Kidney (tissue), 14 donors: ENCODE data around the gene PI4K2A. TPM values are rescaled to one million over a fixed set of nuclear protein-coding genes. Genes with fewer than 3 reads are reported as not detected.
"Not testable (repeated sequence)": the region's sequence is repeated elsewhere in the genome, so short reads cannot be mapped to it uniquely, and the experiment has no call there.

ENCODE experiments used
- DNase-seq, 5 donors: peaks; one replicate each; pipeline ENCODE4 v3.0.0-alpha.2; 2013 to 2020
- FAIRE-seq: peaks from 2 replicates; lab custom pipeline; 2012; peaks lifted over from hg19 to GRCh38; lab: Jason Lieb, UNC
- H3K27ac ChIP-seq, 2 donors: one replicate each; pipeline ENCODE4 v1.7.0; 2013; ENCODE audit warnings: low read depth in 2 of 2, low read length in 2 of 2, inconsistent platforms in 1 of 2
- H3K27me3 ChIP-seq: one replicate; pipeline ENCODE4 v1.7.1; 2013; ENCODE audit warnings: low read length, inconsistent platforms; ENCODE audit not compliant: control insufficient read depth, insufficient read depth
- H3K36me3 ChIP-seq, 3 donors: one replicate each; pipeline versions ENCODE4 v1.7.0 to v1.7.1; 2013; ENCODE audit warnings: low read length in 3 of 3, control low read depth in 1 of 3, inconsistent platforms in 1 of 3; ENCODE audit not compliant: insufficient read depth in 3 of 3, control insufficient read depth in 2 of 3
- H3K4me1 ChIP-seq, 3 donors: one replicate each; pipeline versions ENCODE4 v1.7.0 to v1.7.1; 2013; ENCODE audit warnings: low read length in 3 of 3, inconsistent platforms in 1 of 3, low read depth in 1 of 3; ENCODE audit not compliant: control insufficient read depth in 2 of 3, insufficient read depth in 2 of 3
- H3K4me3 ChIP-seq, 3 donors: one replicate each; pipeline versions ENCODE4 v1.7.0 to v1.8.1; 2013; ENCODE audit warnings: low read length in 3 of 3, control low read depth in 1 of 3, inconsistent platforms in 1 of 3
- H3K9ac ChIP-seq, 3 donors: one replicate each; pipeline versions ENCODE4 v1.7.0 to v1.7.1; 2013; ENCODE audit warnings: low read length in 3 of 3, control low read depth in 1 of 3, inconsistent platforms in 1 of 3
- H3K9me3 ChIP-seq, 3 donors: one replicate each; pipeline versions ENCODE4 v1.7.0 to v1.7.1; 2013; ENCODE audit warnings: low read length in 3 of 3, control low read depth in 1 of 3, inconsistent platforms in 1 of 3; ENCODE audit not compliant: control insufficient read depth in 2 of 3, insufficient read depth in 1 of 3
- intact Hi-C: fragments of 100-400 bp; cut with DNase I; formaldehyde crosslinking; loops from one replicate; pipeline ENCODE4 v1.11.1; 2022
- polyA plus RNA-seq: library from polyadenylated mRNA; stranded (reverse); fragments of 350-450 nt; fragmentation: Illumina TruSeq; extraction: RNeasy Lipid Tissue Mini Kit (QIAGEN cat#74804); gene quantifications from one replicate; pipeline ENCODE4 v1.2.3, GENCODE V29; 2014; ENCODE audit warnings: low read depth, low replicate concordance; ENCODE audit not compliant: insufficient read depth
- total RNA-seq: library from RNA; stranded (reverse); fragmentation: NEBNext Ultra II Directional; extraction: Animal tissue kit (Norgen Biotek cat#: 25700); gene quantifications from one replicate; pipeline ENCODE4 v1.2.1, GENCODE V29; 2021
- TF ChIP-seq, protein P1 (sequence below): IDR thresholded peaks from 3 replicates; pipeline ENCODE4 v1.5.1; 2012; ENCODE audit warnings: mild to moderate bottlenecking, moderate library complexity, borderline replicate concordance; ENCODE audit not compliant: insufficient read depth; ENCODE audit errors: extremely low read depth
- donor health status: control.
- donor health status: control.
- donor health status: control.
- donor health status: control.
- donor health status: control.
- donor health status: DM: yes; HTN: yes; CAD: no.
- donor health status: Normal renal cell carcinoma (clear cell type).

PI4K2A gene
- total and polyA plus RNA-seq, 2 donors from 2014 or later = 14.2 to 17.3 TPM

DNA sequence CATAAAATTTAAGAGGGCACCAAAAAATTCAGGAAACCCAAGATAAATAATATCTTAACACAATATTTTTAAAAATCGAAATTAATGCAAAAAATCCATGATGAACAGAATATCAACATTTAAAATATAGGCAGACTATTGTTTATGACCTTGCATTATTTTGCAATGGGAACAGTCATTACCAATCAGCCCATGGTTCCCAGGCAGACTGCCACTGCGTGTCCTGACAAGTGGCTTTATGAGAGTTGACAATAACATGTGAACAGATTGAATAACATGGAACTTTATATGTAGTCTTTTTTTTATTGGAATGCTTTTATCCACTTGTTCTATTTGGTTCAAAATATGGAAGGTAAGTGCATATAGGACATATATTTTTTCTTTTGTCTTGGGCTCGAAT, 49.7 kb downstream of the PI4K2A start:
- H3K9ac ChIP-seq = no peak overlapping the region
- FAIRE-seq (no peak), DNase-seq (no peak)
- peaks cover 2 to 13% (median 11%) of the 10 kb centered on the region in 3 donors for H3K4me1 ChIP-seq
- H3K27ac ChIP-seq = no peak overlapping the region
- H3K36me3 ChIP-seq = no peaks in the 10 kb centered on the region
- no peaks in the 10 kb centered on the region for H3K27me3 ChIP-seq
- H3K4me3 ChIP-seq = no peak overlapping the region
- TF ChIP-seq, protein P1, sequence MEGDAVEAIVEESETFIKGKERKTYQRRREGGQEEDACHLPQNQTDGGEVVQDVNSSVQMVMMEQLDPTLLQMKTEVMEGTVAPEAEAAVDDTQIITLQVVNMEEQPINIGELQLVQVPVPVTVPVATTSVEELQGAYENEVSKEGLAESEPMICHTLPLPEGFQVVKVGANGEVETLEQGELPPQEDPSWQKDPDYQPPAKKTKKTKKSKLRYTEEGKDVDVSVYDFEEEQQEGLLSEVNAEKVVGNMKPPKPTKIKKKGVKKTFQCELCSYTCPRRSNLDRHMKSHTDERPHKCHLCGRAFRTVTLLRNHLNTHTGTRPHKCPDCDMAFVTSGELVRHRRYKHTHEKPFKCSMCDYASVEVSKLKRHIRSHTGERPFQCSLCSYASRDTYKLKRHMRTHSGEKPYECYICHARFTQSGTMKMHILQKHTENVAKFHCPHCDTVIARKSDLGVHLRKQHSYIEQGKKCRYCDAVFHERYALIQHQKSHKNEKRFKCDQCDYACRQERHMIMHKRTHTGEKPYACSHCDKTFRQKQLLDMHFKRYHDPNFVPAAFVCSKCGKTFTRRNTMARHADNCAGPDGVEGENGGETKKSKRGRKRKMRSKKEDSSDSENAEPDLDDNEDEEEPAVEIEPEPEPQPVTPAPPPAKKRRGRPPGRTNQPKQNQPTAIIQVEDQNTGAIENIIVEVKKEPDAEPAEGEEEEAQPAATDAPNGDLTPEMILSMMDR = no peak
- H3K9me3 ChIP-seq = peaks cover 0 to 3% (median 0%) of the 10 kb centered on the region in 3 donors
- intact Hi-C loops = no loop called here

DNA sequence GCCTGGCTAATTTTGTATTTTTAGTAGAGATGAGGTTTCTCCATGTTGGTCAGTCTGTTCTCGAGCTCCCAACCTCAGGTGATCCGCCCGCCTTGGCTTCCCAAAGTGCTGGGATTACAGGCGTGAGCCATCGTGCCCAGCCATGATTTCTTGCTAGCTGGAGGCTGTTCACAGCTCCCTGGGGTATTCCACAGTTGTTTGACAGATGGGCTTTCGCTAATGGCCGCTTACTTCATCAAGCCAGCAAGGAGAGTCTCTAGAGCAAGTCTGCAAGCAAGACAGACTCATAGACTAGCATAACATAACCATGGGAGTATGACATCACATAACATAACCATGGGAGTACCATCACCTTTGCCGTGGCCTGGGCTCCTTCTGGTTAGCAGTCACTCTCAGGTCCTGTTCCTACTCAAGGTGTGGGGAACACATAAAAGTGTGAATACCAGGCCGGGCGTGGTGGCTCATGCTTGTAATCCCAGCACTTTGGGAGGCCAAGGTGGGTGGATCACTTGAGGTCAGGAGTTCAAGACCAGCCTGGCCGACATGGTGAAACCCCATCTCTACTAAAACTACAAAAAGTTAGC, 57.7 kb downstream of the PI4K2A start:
- H3K27me3 ChIP-seq, H3K9me3 ChIP-seq, FAIRE-seq, intact Hi-C loops, H3K27ac ChIP-seq, H3K36me3 ChIP-seq, H3K9ac ChIP-seq, H3K4me1 ChIP-seq, H3K4me3 ChIP-seq: not testable (repeated sequence)
- DNase-seq = peak in 1 of 5 donors; percentile 34

DNA sequence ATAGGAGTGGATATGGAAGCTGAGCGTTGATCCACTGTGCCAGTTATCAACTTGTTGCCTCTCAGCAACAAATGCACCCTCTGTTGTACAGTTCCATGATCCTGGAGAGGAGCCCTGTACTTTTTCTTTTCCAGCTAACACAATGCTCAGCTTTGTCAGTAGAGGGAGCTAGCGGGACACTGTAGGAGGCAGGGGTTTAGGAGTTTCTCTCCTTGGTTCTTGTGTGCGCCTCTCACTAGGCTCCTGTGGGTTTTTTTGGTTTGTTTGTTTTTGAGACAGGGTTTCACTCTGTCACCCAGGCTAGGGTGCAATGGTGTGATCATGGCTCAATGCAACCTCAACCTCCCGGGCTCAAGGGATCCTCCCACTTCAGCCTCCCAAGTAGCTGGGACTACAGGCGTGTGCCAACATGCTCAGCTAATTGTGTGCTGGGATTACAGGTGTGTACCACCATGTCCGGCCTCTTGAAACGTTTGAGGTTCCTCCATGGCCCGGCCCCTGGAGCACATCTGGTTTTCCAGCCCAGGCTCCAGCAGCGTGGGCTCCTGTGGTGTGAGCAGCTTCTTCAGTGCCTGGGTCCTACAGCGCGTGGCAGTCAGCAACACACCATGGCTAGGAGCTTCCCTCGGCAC, 61.1 kb downstream of the PI4K2A start:
- intact Hi-C loops = no loop called here
- no peak overlapping the region for H3K9ac ChIP-seq
- no peak overlapping the region for H3K27ac ChIP-seq
- H3K4me3 ChIP-seq = no peak overlapping the region
- no peaks in the 10 kb centered on the region for H3K36me3 ChIP-seq
- no peaks in the 10 kb centered on the region for H3K27me3 ChIP-seq
- TF ChIP-seq, protein P1 = peak; percentile 87
- H3K4me1 ChIP-seq = no peaks in the 10 kb centered on the region
- DNase-seq (peak in 4 of 5 donors; percentile 48 to 87 (median 72)), FAIRE-seq (peak; percentile 41)
- H3K9me3 ChIP-seq = no peaks in the 10 kb centered on the region

DNA sequence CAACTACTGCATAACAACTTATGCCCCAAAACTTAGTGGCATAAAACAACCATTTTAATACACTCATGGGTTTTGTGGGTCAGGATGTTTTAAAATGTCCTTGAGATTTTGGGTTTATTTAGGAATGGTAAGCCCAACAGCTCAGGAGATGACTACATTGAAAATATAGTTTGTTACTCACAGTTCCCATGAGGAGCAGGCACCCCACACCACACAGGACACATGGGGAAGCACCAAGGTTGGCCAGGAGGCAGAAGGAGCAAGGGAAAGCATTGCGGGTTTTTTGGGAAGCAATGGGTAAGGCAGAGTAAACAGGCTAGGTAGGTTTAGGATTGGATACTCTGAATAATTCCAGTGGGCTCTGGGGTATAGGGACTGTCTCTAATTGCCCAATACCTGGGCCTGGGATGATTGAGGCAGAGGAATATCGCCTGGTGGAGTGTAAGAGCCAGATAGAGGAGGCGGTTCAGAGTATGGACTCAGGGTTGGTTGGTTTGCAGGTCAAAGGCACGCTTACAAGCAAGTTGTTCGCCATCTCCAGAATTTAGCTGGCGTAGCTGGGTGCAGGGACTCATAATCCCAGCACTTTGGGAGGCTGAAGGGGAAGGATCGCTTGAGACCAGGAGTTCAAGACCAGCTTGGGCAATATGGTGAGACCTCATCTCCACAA, 63.1 kb downstream of the PI4K2A start:
- no peaks in the 10 kb centered on the region for H3K9me3 ChIP-seq
- no peak overlapping the region for H3K27ac ChIP-seq
- TF ChIP-seq, protein P1 = no peak
- no peak overlapping the region for H3K9ac ChIP-seq
- no peaks in the 10 kb centered on the region for H3K4me1 ChIP-seq
- peak in 1 of 5 donors; percentile 23 for DNase-seq
- no peak overlapping the region for H3K4me3 ChIP-seq
- no peaks in the 10 kb centered on the region for H3K36me3 ChIP-seq
- FAIRE-seq = no peak
- no peaks in the 10 kb centered on the region for H3K27me3 ChIP-seq
- intact Hi-C loops = no loop called here
